ENCODE data around the gene CASKIN2.

GRCh38 chr17:75457047-75457654, 58.2 kb downstream of the CASKIN2 start:
- TF ChIP-seq, protein P1, sequence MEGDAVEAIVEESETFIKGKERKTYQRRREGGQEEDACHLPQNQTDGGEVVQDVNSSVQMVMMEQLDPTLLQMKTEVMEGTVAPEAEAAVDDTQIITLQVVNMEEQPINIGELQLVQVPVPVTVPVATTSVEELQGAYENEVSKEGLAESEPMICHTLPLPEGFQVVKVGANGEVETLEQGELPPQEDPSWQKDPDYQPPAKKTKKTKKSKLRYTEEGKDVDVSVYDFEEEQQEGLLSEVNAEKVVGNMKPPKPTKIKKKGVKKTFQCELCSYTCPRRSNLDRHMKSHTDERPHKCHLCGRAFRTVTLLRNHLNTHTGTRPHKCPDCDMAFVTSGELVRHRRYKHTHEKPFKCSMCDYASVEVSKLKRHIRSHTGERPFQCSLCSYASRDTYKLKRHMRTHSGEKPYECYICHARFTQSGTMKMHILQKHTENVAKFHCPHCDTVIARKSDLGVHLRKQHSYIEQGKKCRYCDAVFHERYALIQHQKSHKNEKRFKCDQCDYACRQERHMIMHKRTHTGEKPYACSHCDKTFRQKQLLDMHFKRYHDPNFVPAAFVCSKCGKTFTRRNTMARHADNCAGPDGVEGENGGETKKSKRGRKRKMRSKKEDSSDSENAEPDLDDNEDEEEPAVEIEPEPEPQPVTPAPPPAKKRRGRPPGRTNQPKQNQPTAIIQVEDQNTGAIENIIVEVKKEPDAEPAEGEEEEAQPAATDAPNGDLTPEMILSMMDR (IDR thresholded peaks at IDR 0.05 in 2 of 3, conservative IDR thresholded peaks at IDR 0.05 in 1 of 3; ENCODE audit: control insufficient read depth in 2 of 3, extremely low read depth in 1 of 3, insufficient read depth in 1 of 3, low read depth in 3 of 3, low read length in 3 of 3) = no peak
- no peak for TF ChIP-seq KAT2A (conservative IDR thresholded peaks at IDR 0.05; ENCODE audit: control insufficient read depth, low read depth, low read length)

Data from GM12878 (cell line).